Ovary (tissue), 9 donors: ENCODE data around the gene ARID5B. TPM values are rescaled to one million over a fixed set of nuclear protein-coding genes. Genes with fewer than 3 reads are reported as not detected.

ENCODE experiments used
- DNase-seq, 5 donors: peaks; one replicate each; pipeline ENCODE4 v3.0.0-alpha.2; 2019 to 2020
- H3K27ac ChIP-seq, 2 donors: fragments of 200-600 bp; one replicate each; pipeline versions ENCODE4 v1.5.1 to v1.8.0; 2019 to 2022
- H3K27me3 ChIP-seq: fragments of 200-600 bp; one replicate; pipeline ENCODE4 v1.8.0; 2022
- H3K36me3 ChIP-seq: fragments of 200-600 bp; sonication (generic); one replicate; pipeline ENCODE4 v1.5.1; 2019
- H3K4me1 ChIP-seq: one replicate; pipeline ENCODE4 v1.8.1; 2013; ENCODE audit warnings: mild to moderate bottlenecking, moderate library complexity; ENCODE audit not compliant: insufficient read depth
- H3K4me3 ChIP-seq: fragments of 200-600 bp; sonication (generic); one replicate; pipeline ENCODE4 v1.5.1; 2017
- H3K9me3 ChIP-seq, 2 donors: fragments of 200-600 bp in 1 of 2; sonication (generic) in 1 of 2; one replicate each; pipeline versions ENCODE4 v1.5.1 to v1.8.1; 2013 to 2019; ENCODE audit warnings: mild to moderate bottlenecking in 1 of 2, moderate library complexity in 1 of 2
- CTCF ChIP-seq, 3 donors: fragments of 450-650 bp in 2 of 3; fragments of 200-600 bp in 1 of 3; IDR thresholded peaks; one replicate each; pipeline versions ENCODE4 v1.5.1 to v1.8.0; 2016 to 2022; ENCODE audit warnings: antibody characterized with exemption in 3 of 3, mild to moderate bottlenecking in 1 of 3
- EP300 ChIP-seq: sonication (generic); formaldehyde crosslinking; IDR thresholded peaks from one replicate; pipeline ENCODE4 v1.6.1; 2017; ENCODE audit warnings: antibody characterized with exemption
- POLR2A ChIP-seq: fragments of 450-650 bp; IDR thresholded peaks from one replicate; pipeline ENCODE4 v1.6.1; 2017; ENCODE audit warnings: antibody characterized with exemption, mild to moderate bottlenecking, moderate library complexity
- WGBS, 3 donors: extraction: QIAGEN DNeasy Blood & Tissue Kit in 1 of 3; methylation state at CpG; one replicate each; pipeline versions ENCODE4 v1.1.5 to v1.1.7; 2013 to 2017; 5-methylcytosine and 5-hydroxymethylcytosine counted together
- intact Hi-C, 4 donors: fragments of 100-400 bp; cut with DNase I; formaldehyde crosslinking; loops; one replicate each; pipeline versions ENCODE4 v1.11.0 to v1.15.1; 2022 to 2023
- polyA plus RNA-seq, 2 donors: library from polyadenylated mRNA; stranded (reverse); fragments of 200-250 nt in 1 of 2; fragments of 350-450 nt in 1 of 2; fragmentation: Illumina TruSeq in 1 of 2; extraction: RNeasy Lipid Tissue Mini Kit (QIAGEN cat#74804) in 1 of 2; gene quantifications; one replicate each; pipeline ENCODE4 v1.2.3, GENCODE V29; 2013 to 2014
- total RNA-seq, 7 donors: library from RNA; depleted of rRNA in 2 of 7; stranded (reverse); fragments of >200 nt in 2 of 7; fragmentation: NEBNext Ultra II Directional in 3 of 7; extraction: Animal tissue kit (Norgen Biotek cat#: 25700) in 3 of 7; gene quantifications; one replicate each; pipeline versions ENCODE4 v1.1.0 to v1.2.4, GENCODE V29; 2016 to 2023
- donor health status: DM: no; HTN: no; CAD: no; lungs with moderate emphysema.
- donor health status: DM: no; HTN: no; CAD: no.
- donor health status: Bipolar disorder and iron deficiency.
- donor health status: DM: yes; HTN: yes; CAD: no.
- donor health status: DM: no; HTN: no; CAD: no.
- donor health status: DM: yes; HTN: yes; CAD: no.

ARID5B gene
- total and polyA plus RNA-seq, 9 donors: 18.3 to 61.8 (median 28.3) TPM

DNA sequence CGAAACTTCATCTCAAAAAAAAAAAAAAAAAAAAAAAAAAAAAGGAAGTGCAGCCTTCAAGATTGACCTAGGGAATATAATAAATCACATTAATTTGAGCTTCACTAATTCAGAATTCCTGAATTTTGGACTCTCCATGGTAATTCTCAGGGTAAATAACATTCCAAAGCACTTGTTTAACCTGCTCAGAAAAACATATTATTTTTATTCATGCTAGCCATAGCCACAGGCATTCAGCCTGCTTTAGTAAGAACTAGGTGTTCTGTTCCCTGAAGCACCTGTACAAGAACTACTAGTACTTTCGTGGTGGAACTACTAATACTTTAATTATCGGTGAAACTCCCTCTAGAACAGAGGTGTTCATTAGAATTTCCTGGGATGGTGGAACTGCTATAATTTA is 197.8 kb downstream of the ARID5B start:
- 82 to 94% (median 87%) methylated on average over 3 of the region's 3 CpGs for WGBS, 3 donors
- no peak for DNase-seq
- no peaks in the 10 kb centered on the region for H3K9me3 ChIP-seq
- no peak for TF ChIP-seq CTCF (IDR thresholded peaks at IDR 0.05)
- no peak for TF ChIP-seq EP300
- no peak for TF ChIP-seq POLR2A
- intact Hi-C loops: no loop called here
- H3K36me3 ChIP-seq: no peaks in the 10 kb centered on the region
- H3K27me3 ChIP-seq: no peaks in the 10 kb centered on the region
- H3K4me1 ChIP-seq: peaks cover 3% of the 10 kb centered on the region
- no peak overlapping the region for H3K27ac ChIP-seq
- H3K4me3 ChIP-seq: no peak overlapping the region

DNA sequence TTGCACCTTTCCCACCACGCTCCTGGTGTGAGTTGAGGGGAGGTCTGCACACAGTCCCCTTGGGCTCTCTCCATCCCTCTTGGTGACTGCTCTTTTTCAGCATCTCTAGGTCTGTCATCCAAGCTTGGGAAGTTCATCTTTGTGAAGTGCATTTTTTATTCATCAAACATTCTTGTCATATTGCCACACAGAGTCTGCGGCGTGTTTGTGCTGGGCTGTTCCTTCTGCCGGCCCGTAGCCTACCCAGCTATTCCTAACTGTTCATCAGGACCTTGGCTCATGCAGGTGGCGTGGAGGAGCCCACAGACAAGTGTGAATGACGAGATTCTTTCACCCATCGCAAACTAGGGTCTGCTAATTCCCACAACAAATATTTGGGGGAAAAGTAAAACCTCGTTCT is 202.4 kb downstream of the ARID5B start:
- Histone ChIP-seq H3K9me3 (no peaks in the 10 kb centered on the region), H3K27me3 (no peaks in the 10 kb centered on the region), H3K27ac (no peak overlapping the region), H3K4me1 (no peaks in the 10 kb centered on the region), H3K4me3 (no peak overlapping the region), H3K36me3 (no peaks in the 10 kb centered on the region)
- intact Hi-C loops: no loop called here
- WGBS, 3 donors: 89 to 93% (median 92%) methylated on average over 9 of the region's 9 CpGs
- TF ChIP-seq CTCF (IDR thresholded peaks at IDR 0.05) (no peak), EP300 (no peak), POLR2A (no peak)
- DNase-seq: no peak

GRCh38 chr10:62106929-62107519 is 205.5 kb downstream of the ARID5B start:
- Histone ChIP-seq H3K4me3 (no peak overlapping the region), H3K4me1 (no peaks in the 10 kb centered on the region), H3K9me3 (no peaks in the 10 kb centered on the region), H3K27me3 (no peaks in the 10 kb centered on the region), H3K36me3 (no peaks in the 10 kb centered on the region), H3K27ac (no peak overlapping the region)
- DNase-seq: no peak
- no peak for TF ChIP-seq CTCF (IDR thresholded peaks at IDR 0.05)
- TF ChIP-seq EP300: no peak
- intact Hi-C loops: no loop called here

- TF ChIP-seq CTCF (IDR thresholded peaks at IDR 0.05) (no peak), POLR2A (no peak), EP300 (no peak)
- Histone ChIP-seq H3K4me1 (no peaks in the 10 kb centered on the region), H3K4me3 (no peak overlapping the region), H3K27ac (no peak overlapping the region), H3K27me3 (no peaks in the 10 kb centered on the region), H3K9me3 (no peaks in the 10 kb centered on the region), H3K36me3 (no peaks in the 10 kb centered on the region)
- intact Hi-C loops: no loop called here
- DNase-seq: no peak
These were observed 207.5 kb downstream of the ARID5B start for GRCh38 chr10:62108759-62109586.
